ENCODE results near the gene SLIT3.

Gene SLIT3

DNA sequence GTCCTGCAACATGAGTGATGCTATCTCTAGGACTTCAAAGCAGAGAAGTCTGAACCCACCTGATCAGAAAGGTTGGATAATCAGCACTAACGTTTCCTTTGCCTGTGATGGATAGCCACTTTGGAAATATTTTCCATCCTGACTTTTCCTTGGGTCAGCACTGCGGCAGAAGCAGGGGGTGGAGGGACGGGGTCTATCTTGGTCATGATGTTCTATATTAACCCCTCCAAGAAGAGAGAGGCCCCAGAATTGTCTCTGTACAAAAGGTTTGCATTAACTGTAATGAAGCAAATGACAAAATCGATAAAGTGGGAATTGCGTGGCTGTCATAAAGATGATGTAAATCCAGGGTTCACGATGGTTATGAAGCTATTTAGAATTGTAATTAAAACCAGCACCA lies 441.9 kb downstream of the SLIT3 start:
- Mint-ChIP-seq H3K27me3 (ENCODE audit: low read depth) (peaks cover 10% of the 10 kb centered on the region), H3K4me3 (no peak overlapping the region), H3K36me3 (ENCODE audit: low read depth) (peaks cover 6% of the 10 kb centered on the region), H3K4me1 (peaks cover 6% of the 10 kb centered on the region), H3K9me3 (peaks cover 3% of the 10 kb centered on the region), H3K27ac (no peak overlapping the region)
- TF ChIP-seq, protein P1, sequence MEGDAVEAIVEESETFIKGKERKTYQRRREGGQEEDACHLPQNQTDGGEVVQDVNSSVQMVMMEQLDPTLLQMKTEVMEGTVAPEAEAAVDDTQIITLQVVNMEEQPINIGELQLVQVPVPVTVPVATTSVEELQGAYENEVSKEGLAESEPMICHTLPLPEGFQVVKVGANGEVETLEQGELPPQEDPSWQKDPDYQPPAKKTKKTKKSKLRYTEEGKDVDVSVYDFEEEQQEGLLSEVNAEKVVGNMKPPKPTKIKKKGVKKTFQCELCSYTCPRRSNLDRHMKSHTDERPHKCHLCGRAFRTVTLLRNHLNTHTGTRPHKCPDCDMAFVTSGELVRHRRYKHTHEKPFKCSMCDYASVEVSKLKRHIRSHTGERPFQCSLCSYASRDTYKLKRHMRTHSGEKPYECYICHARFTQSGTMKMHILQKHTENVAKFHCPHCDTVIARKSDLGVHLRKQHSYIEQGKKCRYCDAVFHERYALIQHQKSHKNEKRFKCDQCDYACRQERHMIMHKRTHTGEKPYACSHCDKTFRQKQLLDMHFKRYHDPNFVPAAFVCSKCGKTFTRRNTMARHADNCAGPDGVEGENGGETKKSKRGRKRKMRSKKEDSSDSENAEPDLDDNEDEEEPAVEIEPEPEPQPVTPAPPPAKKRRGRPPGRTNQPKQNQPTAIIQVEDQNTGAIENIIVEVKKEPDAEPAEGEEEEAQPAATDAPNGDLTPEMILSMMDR (IDR thresholded peaks at IDR 0.05; ENCODE audit: unreplicated experiment in 3 of 3): no peak

DNA sequence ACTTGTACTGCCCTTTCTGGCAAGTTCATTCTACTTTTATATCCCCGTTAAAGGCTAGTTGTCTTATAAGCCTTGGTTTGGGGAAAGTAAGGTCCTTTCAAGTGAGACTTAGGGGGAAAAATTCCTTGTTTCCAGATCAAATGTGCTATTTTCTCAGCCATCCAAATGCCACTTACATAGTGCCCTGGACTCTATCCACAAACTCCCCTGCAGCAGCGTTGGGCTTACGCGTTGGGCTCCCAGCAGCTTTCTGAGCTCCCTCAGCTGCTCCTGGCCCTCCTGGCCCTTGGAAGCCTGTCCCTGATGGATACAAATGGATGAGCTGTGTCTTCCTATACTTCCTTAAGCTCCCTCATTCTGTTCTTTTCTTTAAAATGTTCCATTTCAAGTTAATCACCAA lies 442.6 kb downstream of the SLIT3 start:
- Mint-ChIP-seq H3K36me3 (ENCODE audit: low read depth) (peaks cover 6% of the 10 kb centered on the region), H3K9me3 (peaks cover 3% of the 10 kb centered on the region), H3K27me3 (ENCODE audit: low read depth) (peaks cover 15% of the 10 kb centered on the region), H3K4me1 (peaks cover 6% of the 10 kb centered on the region), H3K27ac (peak overlapping the region in 1 of 3 experiments; percentile 16), H3K4me3 (no peak overlapping the region)
- TF ChIP-seq, protein P1 (IDR thresholded peaks at IDR 0.05; ENCODE audit: unreplicated experiment in 3 of 3): no peak

DNA sequence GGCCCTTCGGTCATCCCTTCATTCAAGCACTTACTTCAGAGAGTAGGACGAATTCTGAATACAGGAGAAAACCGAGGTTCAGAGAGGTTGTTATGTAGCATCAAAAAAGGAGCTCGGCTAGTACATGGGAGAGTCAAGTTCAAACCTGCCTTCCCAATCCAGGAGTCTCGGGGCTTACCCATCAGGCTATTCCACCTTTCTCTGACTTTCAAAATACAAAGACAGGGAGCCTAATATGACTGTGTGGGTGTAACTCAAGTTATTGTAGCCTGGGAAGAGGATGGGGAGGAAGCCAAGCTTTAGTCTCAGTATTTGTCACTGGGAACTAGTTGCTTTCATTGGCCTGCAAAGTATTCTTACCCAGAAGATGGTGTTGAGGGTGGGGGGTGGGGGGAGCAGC lies 447.0 kb downstream of the SLIT3 start:
- Mint-ChIP-seq H3K4me1 (peaks cover 11% of the 10 kb centered on the region), H3K27me3 (ENCODE audit: low read depth) (peaks cover 22% of the 10 kb centered on the region), H3K27ac (no peak overlapping the region), H3K36me3 (ENCODE audit: low read depth) (peaks cover 6% of the 10 kb centered on the region), H3K4me3 (no peak overlapping the region), H3K9me3 (peaks cover 3% of the 10 kb centered on the region)
- TF ChIP-seq, protein P1 (IDR thresholded peaks at IDR 0.05; ENCODE audit: unreplicated experiment in 3 of 3): no peak

DNA sequence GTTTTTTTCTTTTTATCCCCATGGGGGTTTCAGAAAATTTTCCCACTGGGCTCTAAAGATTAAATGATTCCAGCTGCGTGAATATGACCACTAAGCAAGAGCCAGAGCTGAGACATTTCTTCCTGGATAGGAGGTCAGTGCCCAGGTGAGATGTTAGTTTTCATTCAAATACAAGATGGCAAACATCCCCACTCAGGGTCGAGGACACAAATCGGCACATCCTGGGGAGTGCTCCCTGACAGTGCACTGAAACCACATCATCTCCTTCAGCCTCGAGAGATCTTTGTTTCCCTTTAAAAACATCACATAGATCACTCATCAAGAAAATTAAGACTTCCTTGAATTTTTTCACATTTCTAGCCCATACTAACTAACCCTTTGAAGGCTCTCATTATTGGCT lies 448.6 kb downstream of the SLIT3 start:
- H3K27me3 Mint-ChIP-seq (ENCODE audit: low read depth): peaks cover 22% of the 10 kb centered on the region
- H3K27ac Mint-ChIP-seq: peak overlapping the region in 1 of 3 experiments; percentile 90
- H3K9me3 Mint-ChIP-seq: peaks cover 3% of the 10 kb centered on the region
- TF ChIP-seq, protein P1 (IDR thresholded peaks at IDR 0.05; ENCODE audit: unreplicated experiment in 3 of 3): no peak
- H3K36me3 Mint-ChIP-seq (ENCODE audit: low read depth): peaks cover 6% of the 10 kb centered on the region
- H3K4me3 Mint-ChIP-seq: peak overlapping the region in 1 of 3 experiments; percentile 1
- H3K4me1 Mint-ChIP-seq: peaks cover 18% of the 10 kb centered on the region

DNA sequence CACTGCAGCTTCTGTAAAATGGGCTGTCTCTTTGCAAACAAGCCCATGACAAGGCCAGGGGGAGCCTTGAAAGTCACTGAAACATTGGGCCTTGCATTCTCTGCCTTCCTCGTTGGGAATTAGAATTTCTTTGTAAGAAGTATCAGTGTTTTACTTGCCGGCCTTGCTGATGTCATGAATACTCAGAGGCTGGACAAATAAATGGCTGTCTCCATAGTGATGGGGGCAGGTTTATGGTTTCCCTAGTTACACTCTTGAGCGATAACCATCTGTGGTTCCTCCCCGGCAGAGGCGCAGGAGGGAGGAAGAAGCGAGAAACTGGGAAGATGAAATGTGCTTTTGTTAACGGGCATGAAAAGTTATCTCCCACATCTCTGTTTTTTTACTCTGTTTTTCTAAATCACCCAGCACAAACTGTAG lies 449.0 kb downstream of the SLIT3 start:
- H3K27ac Mint-ChIP-seq: peak overlapping the region in 2 of 3 experiments; percentile 75 to 90
- peaks cover 21% of the 10 kb centered on the region for H3K27me3 Mint-ChIP-seq (ENCODE audit: low read depth)
- TF ChIP-seq, protein P1 (IDR thresholded peaks at IDR 0.05; ENCODE audit: unreplicated experiment in 3 of 3): no peak
- peaks cover 3% of the 10 kb centered on the region for H3K9me3 Mint-ChIP-seq
- peaks cover 18% of the 10 kb centered on the region for H3K4me1 Mint-ChIP-seq
- H3K36me3 Mint-ChIP-seq (ENCODE audit: low read depth): peaks cover 6% of the 10 kb centered on the region
- peak overlapping the region in 1 of 3 experiments; percentile 1 for H3K4me3 Mint-ChIP-seq

DNA sequence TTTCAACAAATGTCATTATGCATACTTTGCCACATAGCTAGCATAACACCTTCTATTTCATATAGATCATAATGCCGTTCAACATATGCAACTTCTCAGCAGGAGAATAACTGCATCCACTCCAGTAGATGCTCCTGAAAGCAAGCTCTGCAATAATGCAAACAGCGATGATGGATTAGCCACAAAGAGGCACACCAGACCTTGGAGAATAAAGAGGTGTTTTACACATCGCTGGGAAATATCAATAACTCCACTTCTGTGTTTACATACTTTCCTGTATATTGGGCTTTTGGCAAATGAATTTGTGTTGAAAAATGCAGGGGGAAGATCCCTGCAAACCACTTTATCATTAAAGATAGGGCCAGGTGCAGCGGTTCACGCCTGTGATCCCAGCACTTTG lies 450.3 kb downstream of the SLIT3 start:
- H3K36me3 Mint-ChIP-seq (ENCODE audit: low read depth): peaks cover 6% of the 10 kb centered on the region
- H3K9me3 Mint-ChIP-seq: peaks cover 3% of the 10 kb centered on the region
- H3K27ac Mint-ChIP-seq: no peak overlapping the region
- peaks cover 24% of the 10 kb centered on the region for H3K4me1 Mint-ChIP-seq
- no peak overlapping the region for H3K4me3 Mint-ChIP-seq
- H3K27me3 Mint-ChIP-seq (ENCODE audit: low read depth): peaks cover 19% of the 10 kb centered on the region
- TF ChIP-seq, protein P1 (IDR thresholded peaks at IDR 0.05; ENCODE audit: unreplicated experiment in 3 of 3): no peak

Data from nephron (organoid).